ENCODE data around the gene KCNF1.

The KCNF1 gene

GRCh38 chr2:10897956-10898355 is 13.8 kb upstream of the KCNF1 start:
- no peaks in the 10 kb centered on the region for H3K36me3 ChIP-seq (ENCODE audit: control insufficient read depth, low read length)
- H3K4me1 ChIP-seq (ENCODE audit: control insufficient read depth, low read length) = no peaks in the 10 kb centered on the region
- no peak for TF ChIP-seq EZH2phosphoT487 (IDR thresholded peaks at IDR 0.05; ENCODE audit: borderline replicate concordance, low read length)
- no peak for TF ChIP-seq CTCF (IDR thresholded peaks at IDR 0.05; ENCODE audit: low read depth, low read length, poor library complexity, severe bottlenecking)
- no peak overlapping the region for H3K27ac ChIP-seq (ENCODE audit: low read depth, low read length)
- H4K20me1 ChIP-seq (ENCODE audit: control insufficient read depth, insufficient read depth, low read depth, low read length) = no peaks in the 10 kb centered on the region
- H3K4me3 ChIP-seq (ENCODE audit: low read length) = no peak overlapping the region
- no peaks in the 10 kb centered on the region for H3K9me3 ChIP-seq (ENCODE audit: control insufficient read depth, insufficient read depth, low read length)
- H3K9me2 ChIP-seq (replicated peaks; ENCODE audit: control insufficient read depth, low read length) = no peaks in the 10 kb centered on the region
- no peaks in the 10 kb centered on the region for H3K79me2 ChIP-seq (ENCODE audit: control insufficient read depth, low read length)
- peaks cover 8% of the 10 kb centered on the region; the same call in 1 of the 2 replicates for H3K27me3 ChIP-seq (ENCODE audit: control insufficient read depth, low read length)
- H3F3A ChIP-seq (ENCODE audit: control insufficient read depth, insufficient read depth) = no peaks in the 10 kb centered on the region
- H3K4me2 ChIP-seq (ENCODE audit: low read length) = no peak overlapping the region

- Histone ChIP-seq H3K9me2 (replicated peaks; ENCODE audit: control insufficient read depth, low read length) (no peaks in the 10 kb centered on the region), H3K4me3 (ENCODE audit: low read length) (no peak overlapping the region), H3K4me2 (ENCODE audit: low read length) (no peak overlapping the region), H3K36me3 (ENCODE audit: control insufficient read depth, low read length) (no peaks in the 10 kb centered on the region), H3F3A (ENCODE audit: control insufficient read depth, insufficient read depth) (no peaks in the 10 kb centered on the region), H3K9me3 (ENCODE audit: control insufficient read depth, insufficient read depth, low read length) (no peaks in the 10 kb centered on the region), H3K79me2 (ENCODE audit: control insufficient read depth, low read length) (no peaks in the 10 kb centered on the region), H4K20me1 (ENCODE audit: control insufficient read depth, insufficient read depth, low read depth, low read length) (no peaks in the 10 kb centered on the region), H3K27me3 (ENCODE audit: control insufficient read depth, low read length) (peaks cover 6% of the 10 kb centered on the region; the same call in 1 of the 2 replicates), H3K27ac (ENCODE audit: low read depth, low read length) (no peak overlapping the region), H3K4me1 (ENCODE audit: control insufficient read depth, low read length) (no peaks in the 10 kb centered on the region)
- TF ChIP-seq EZH2phosphoT487 (IDR thresholded peaks at IDR 0.05; ENCODE audit: borderline replicate concordance, low read length) = no peak
- peak; percentile 30 for TF ChIP-seq CTCF (IDR thresholded peaks at IDR 0.05; ENCODE audit: low read depth, low read length, poor library complexity, severe bottlenecking)
Observed at GRCh38 chr2:10900216-10901109, 11.3 kb upstream of the KCNF1 start.

- Histone ChIP-seq H3F3A (ENCODE audit: control insufficient read depth, insufficient read depth) (no peaks in the 10 kb centered on the region), H3K79me2 (ENCODE audit: control insufficient read depth, low read length) (no peaks in the 10 kb centered on the region), H3K4me3 (ENCODE audit: low read length) (no peak overlapping the region), H3K36me3 (ENCODE audit: control insufficient read depth, low read length) (no peaks in the 10 kb centered on the region), H3K27me3 (ENCODE audit: control insufficient read depth, low read length) (peaks cover 6% of the 10 kb centered on the region; the same call in 1 of the 2 replicates), H3K4me1 (ENCODE audit: control insufficient read depth, low read length) (no peaks in the 10 kb centered on the region), H4K20me1 (ENCODE audit: control insufficient read depth, insufficient read depth, low read depth, low read length) (no peaks in the 10 kb centered on the region), H3K9me3 (ENCODE audit: control insufficient read depth, insufficient read depth, low read length) (no peaks in the 10 kb centered on the region), H3K4me2 (ENCODE audit: low read length) (no peak overlapping the region), H3K27ac (ENCODE audit: low read depth, low read length) (no peak overlapping the region), H3K9me2 (replicated peaks; ENCODE audit: control insufficient read depth, low read length) (no peaks in the 10 kb centered on the region)
- no peak for TF ChIP-seq CTCF (IDR thresholded peaks at IDR 0.05; ENCODE audit: low read depth, low read length, poor library complexity, severe bottlenecking)
- TF ChIP-seq EZH2phosphoT487 (IDR thresholded peaks at IDR 0.05; ENCODE audit: borderline replicate concordance, low read length) = no peak
Observed at GRCh38 chr2:10901160-10901939, 10.4 kb upstream of the KCNF1 start.
